ENCODE data around the gene ARHGAP30. TPM values are rescaled to one million over a fixed set of nuclear protein-coding genes. Genes with fewer than 3 reads are reported as not detected.

ARHGAP30 gene
- total and polyA plus RNA-seq, 2 of the 4 experiments (the other 2 are of a cell fraction), result 0.02 TPM; not detected in 1

- H3K27me3 ChIP-seq (ENCODE audit: control insufficient read depth, insufficient read depth, low read length), result no peaks in the 10 kb centered on the region
- dilution Hi-C loops (cut with HindIII; ENCODE audit: low sequenced_read_pairs, unreplicated experiment) (no loop called here), intact Hi-C loops (cut with micrococcal nuclease) (no loop called here), in situ Hi-C loops (cut with MboI; ENCODE audit: low sequenced_read_pairs) (loop anchor here (5.0 kb wide), 2 partner anchors 48 to 98 kb away; partner anchors contain the start of genes KLHDC9 and USF1)
- no peak overlapping the region for H3K14ac ChIP-seq (replicated peaks; ENCODE audit: low read depth, low read length)
- H2BK15ac ChIP-seq (ENCODE audit: low read depth, low read length), result no peak overlapping the region
- H4K91ac ChIP-seq (ENCODE audit: insufficient read depth, low read depth, low read length), result no peak overlapping the region
- 78% methylated on average over 5 of the region's 5 CpGs; no CpG with 5 or more reads in 1 of the 2 experiments for WGBS, 2 experiments (ENCODE audit: extremely low coverage in 2 of 2, insufficient read length in 1 of 2)
- no peaks in the 10 kb centered on the region for H3K9me1 ChIP-seq (ENCODE audit: insufficient read depth, low read length)
- no TSS peak for BruUV-seq (replicated peaks)
- H2AFZ ChIP-seq (replicated peaks; ENCODE audit: low read length, poor library complexity), result no peak overlapping the region
- no peak overlapping the region for H3K18ac ChIP-seq (ENCODE audit: low read depth, low read length)
- H3K56ac ChIP-seq (ENCODE audit: extremely low read depth, insufficient read depth, low read length), result no peak overlapping the region
- H3K36me3 ChIP-seq (ENCODE audit: control insufficient read depth, insufficient read depth, low read length), result no peaks in the 10 kb centered on the region
- H3K79me1 ChIP-seq (ENCODE audit: low read depth in 1 of 2, low read length in 2 of 2), result no peaks in the 10 kb centered on the region
- H2AK5ac ChIP-seq (ENCODE audit: low read depth, low read length), result no peak overlapping the region
- no peaks in the 10 kb centered on the region for H4K20me1 ChIP-seq (ENCODE audit: insufficient read depth, low read length)
- no peak overlapping the region for H4K8ac ChIP-seq (ENCODE audit: low read depth in 2 of 2, low read length in 2 of 2)
- H2AK9ac ChIP-seq (replicated peaks; ENCODE audit: low read depth, low read length, poor library complexity), result no peak overlapping the region
- H3K4ac ChIP-seq (ENCODE audit: low read depth, low read length), result no peak overlapping the region
- H2BK5ac ChIP-seq (ENCODE audit: low read depth, low read length, poor library complexity, severe bottlenecking), result no peak overlapping the region
- no peak overlapping the region for H2BK20ac ChIP-seq (ENCODE audit: low read depth, low read length)
- H2BK120ac ChIP-seq (ENCODE audit: low read depth, low read length), result no peak overlapping the region
- H4K5ac ChIP-seq (ENCODE audit: low read depth, low read length), result no peak overlapping the region
- TF ChIP-seq MAFK (IDR thresholded peaks at IDR 0.05; ENCODE audit: low read depth, low read length) (no peak), ELK1 (IDR thresholded peaks at IDR 0.05; ENCODE audit: borderline replicate concordance, low read depth, low read length) (no peak), MXI1 (IDR thresholded peaks at IDR 0.05; ENCODE audit: borderline replicate concordance, low read depth, low read length) (no peak), CHD1 (IDR thresholded peaks at IDR 0.05; ENCODE audit: low read depth, low read length) (no peak), RFX5 (IDR thresholded peaks at IDR 0.05; ENCODE audit: low read depth, low read length) (no peak), FOS (IDR thresholded peaks at IDR 0.05; ENCODE audit: low read depth, low read length) (no peak), NFE2L2 (IDR thresholded peaks at IDR 0.05; ENCODE audit: low read depth, low read length) (no peak), RAD21 (IDR thresholded peaks at IDR 0.05; ENCODE audit: low read length) (no peak), MAZ (IDR thresholded peaks at IDR 0.05; ENCODE audit: borderline replicate concordance, low read depth, low read length) (no peak), CEBPB (IDR thresholded peaks at IDR 0.05; ENCODE audit: low read depth, low read length) (no peak), RCOR1 (IDR thresholded peaks at IDR 0.05; ENCODE audit: insufficient replicate concordance, low read length) (no peak), USF2 (IDR thresholded peaks at IDR 0.05; ENCODE audit: low read depth, low read length) (no peak), BHLHE40 (IDR thresholded peaks at IDR 0.05; ENCODE audit: low read depth, low read length) (no peak), CTCF (conservative IDR thresholded peaks at IDR 0.05; ENCODE audit: low read depth, low read length) (no peak), SMC3 (IDR thresholded peaks at IDR 0.05; ENCODE audit: low read depth, low read length) (no peak)
- no peak overlapping the region for H3K4me3 ChIP-seq (ENCODE audit: insufficient read depth, low read depth, low read length)
- no peak overlapping the region for H3K4me2 ChIP-seq (ENCODE audit: low read depth, low read length)
- ChIA-PET CTCF (no interaction called here), POLR2A (ENCODE audit: unreplicated experiment) (no interaction called here)
- no peaks in the 10 kb centered on the region for H3K4me1 ChIP-seq (ENCODE audit: control insufficient read depth, insufficient read depth, low read length)
- no peak overlapping the region for H3K23ac ChIP-seq (ENCODE audit: low read depth, low read length)
- no peak overlapping the region for H3K27ac ChIP-seq (ENCODE audit: insufficient read depth, low read length)
- ATAC-seq (ENCODE audit: low read depth), result no peak
- H3K9ac ChIP-seq (ENCODE audit: low read depth, low read length), result no peak overlapping the region
- no peaks in the 10 kb centered on the region for H3K9me3 ChIP-seq (ENCODE audit: control insufficient read depth, insufficient read depth, low read length)
- no peak for DNase-seq
These were observed 70.3 kb downstream of the ARHGAP30 start for GRCh38 chr1:160999376-160999775.

Data from IMR-90 (cell line).